ENCODE results near the gene MAFG. TPM values are rescaled to one million over a fixed set of nuclear protein-coding genes. Genes with fewer than 3 reads are reported as not detected.

MAFG gene
- total and polyA plus RNA-seq, 2 of the 13 experiments (the other 11 are each of a cell fraction or from before 2014, with no cell fraction given) = 14.5 to 20.0 TPM

DNA sequence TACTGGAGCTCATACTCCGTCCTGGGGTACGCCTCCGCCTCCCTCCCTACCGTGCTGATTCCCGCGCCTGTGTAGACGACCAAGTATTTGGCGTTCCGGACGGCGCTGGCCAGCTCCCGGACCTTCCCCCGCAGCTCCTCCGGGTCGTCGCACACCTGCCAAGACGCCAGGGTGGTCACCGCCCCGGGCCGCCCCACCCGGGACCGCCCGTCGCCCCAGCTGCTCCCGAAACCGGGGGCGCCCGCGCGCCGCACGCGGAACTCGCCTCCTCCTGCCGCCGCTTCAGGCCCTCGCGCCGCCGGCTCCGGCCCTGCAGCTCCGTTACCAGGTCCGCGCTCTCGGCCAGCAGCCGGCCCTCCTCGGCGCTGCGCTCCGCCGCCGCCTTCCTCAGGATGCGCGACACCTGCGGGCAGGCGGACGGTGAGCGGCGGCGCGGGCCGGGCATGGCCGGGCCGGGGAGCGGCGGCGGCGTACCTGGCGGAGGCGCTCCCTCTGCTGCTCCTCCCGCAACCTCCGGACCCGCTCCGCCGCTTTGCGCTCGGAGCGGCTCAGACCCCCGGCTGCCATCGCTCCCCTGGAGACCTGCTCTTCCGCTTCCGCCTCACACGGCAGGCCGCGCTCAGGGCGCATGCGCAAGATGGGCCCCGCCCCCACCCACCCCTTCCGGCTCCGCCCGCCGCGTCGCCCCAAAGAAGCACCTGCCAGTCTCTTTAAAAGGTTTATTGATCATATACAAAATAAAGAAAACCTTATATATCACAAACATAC is 9.8 kb downstream of the MAFG start, which contains the start of gene SIRT7 (continued):
- TF ChIP-seq, protein P1, sequence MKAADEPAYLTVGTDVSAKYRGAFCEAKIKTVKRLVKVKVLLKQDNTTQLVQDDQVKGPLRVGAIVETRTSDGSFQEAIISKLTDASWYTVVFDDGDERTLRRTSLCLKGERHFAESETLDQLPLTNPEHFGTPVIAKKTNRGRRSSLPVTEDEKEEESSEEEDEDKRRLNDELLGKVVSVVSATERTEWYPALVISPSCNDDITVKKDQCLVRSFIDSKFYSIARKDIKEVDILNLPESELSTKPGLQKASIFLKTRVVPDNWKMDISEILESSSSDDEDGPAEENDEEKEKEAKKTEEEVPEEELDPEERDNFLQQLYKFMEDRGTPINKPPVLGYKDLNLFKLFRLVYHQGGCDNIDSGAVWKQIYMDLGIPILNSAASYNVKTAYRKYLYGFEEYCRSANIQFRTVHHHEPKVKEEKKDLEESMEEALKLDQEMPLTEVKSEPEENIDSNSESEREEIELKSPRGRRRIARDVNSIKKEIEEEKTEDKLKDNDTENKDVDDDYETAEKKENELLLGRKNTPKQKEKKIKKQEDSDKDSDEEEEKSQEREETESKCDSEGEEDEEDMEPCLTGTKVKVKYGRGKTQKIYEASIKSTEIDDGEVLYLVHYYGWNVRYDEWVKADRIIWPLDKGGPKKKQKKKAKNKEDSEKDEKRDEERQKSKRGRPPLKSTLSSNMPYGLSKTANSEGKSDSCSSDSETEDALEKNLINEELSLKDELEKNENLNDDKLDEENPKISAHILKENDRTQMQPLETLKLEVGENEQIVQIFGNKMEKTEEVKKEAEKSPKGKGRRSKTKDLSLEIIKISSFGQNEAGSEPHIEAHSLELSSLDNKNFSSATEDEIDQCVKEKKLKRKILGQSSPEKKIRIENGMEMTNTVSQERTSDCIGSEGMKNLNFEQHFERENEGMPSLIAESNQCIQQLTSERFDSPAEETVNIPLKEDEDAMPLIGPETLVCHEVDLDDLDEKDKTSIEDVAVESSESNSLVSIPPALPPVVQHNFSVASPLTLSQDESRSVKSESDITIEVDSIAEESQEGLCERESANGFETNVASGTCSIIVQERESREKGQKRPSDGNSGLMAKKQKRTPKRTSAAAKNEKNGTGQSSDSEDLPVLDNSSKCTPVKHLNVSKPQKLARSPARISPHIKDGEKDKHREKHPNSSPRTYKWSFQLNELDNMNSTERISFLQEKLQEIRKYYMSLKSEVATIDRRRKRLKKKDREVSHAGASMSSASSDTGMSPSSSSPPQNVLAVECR (CRISPR knock-in tag; IDR thresholded peaks at IDR 0.05; ENCODE audit: borderline replicate concordance) = peak; percentile 86; the same call in 1 of the 2 replicates
- no peak for TF ChIP-seq DPF2 (CRISPR knock-in tag; IDR thresholded peaks at IDR 0.05; ENCODE audit: borderline replicate concordance, low read depth)
- no peak for TF ChIP-seq ADNP (CRISPR knock-in tag; IDR thresholded peaks at IDR 0.05)
- no peak for TF ChIP-seq ZNF12 (CRISPR knock-in tag; IDR thresholded peaks at IDR 0.05)
- TF ChIP-seq, protein P2, sequence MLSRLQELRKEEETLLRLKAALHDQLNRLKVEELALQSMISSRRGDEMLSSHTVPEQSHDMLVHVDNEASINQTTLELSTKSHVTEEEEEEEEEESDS (CRISPR knock-in tag; IDR thresholded peaks at IDR 0.05; ENCODE audit: borderline replicate concordance) = no peak
- TF ChIP-seq RFXANK (CRISPR knock-in tag; IDR thresholded peaks at IDR 0.05) = no peak
- TF ChIP-seq, protein P3, sequence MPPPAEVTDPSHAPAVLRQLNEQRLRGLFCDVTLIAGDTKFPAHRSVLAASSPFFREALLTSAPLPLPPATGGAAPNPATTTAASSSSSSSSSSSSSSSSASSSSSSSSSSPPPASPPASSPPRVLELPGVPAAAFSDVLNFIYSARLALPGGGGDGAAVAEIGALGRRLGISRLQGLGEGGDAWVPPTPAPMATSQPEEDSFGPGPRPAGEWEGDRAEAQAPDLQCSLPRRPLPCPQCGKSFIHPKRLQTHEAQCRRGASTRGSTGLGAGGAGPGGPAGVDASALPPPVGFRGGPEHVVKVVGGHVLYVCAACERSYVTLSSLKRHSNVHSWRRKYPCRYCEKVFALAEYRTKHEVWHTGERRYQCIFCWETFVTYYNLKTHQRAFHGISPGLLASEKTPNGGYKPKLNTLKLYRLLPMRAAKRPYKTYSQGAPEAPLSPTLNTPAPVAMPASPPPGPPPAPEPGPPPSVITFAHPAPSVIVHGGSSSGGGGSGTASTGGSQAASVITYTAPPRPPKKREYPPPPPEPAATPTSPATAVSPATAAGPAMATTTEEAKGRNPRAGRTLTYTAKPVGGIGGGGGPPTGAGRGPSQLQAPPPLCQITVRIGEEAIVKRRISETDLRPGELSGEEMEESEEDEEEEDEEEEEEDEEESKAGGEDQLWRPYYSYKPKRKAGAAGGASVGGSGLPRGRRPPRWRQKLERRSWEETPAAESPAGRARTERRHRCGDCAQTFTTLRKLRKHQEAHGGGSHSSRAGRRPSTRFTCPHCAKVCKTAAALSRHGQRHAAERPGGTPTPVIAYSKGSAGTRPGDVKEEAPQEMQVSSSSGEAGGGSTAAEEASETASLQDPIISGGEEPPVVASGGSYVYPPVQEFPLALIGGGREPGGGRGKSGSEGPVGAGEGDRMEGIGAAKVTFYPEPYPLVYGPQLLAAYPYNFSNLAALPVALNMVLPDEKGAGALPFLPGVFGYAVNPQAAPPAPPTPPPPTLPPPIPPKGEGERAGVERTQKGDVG (CRISPR knock-in tag; IDR thresholded peaks at IDR 0.05; ENCODE audit: borderline replicate concordance) = no peak
- peak; percentile 78; the same call in 1 of the 2 replicates for TF ChIP-seq UBTF (CRISPR knock-in tag; IDR thresholded peaks at IDR 0.05)
- peak; percentile 98 for TF ChIP-seq AGO2 (optimal IDR thresholded peaks at IDR 0.05; ENCODE audit: low read depth, low read length)
- no peak for TF ChIP-seq AFF4 (CRISPR knock-in tag; IDR thresholded peaks at IDR 0.05)
- no peak for TF ChIP-seq DR1 (CRISPR knock-in tag; IDR thresholded peaks at IDR 0.05)
- peak; percentile 26; the same call in 1 of the 2 replicates for TF ChIP-seq FOXO1 (CRISPR knock-in tag; IDR thresholded peaks at IDR 0.05)

Data from HepG2 (cell line).